GM12875 (cell line): ENCODE measurements around the gene UXT.

Source experiments
- H3K4me3 ChIP-seq: one replicate; pipeline ENCODE4 v1.5.1; 2011; ENCODE audit warnings: low read depth, low read length, control low read depth
- CTCF ChIP-seq: IDR thresholded peaks from 2 replicates; pipeline ENCODE4 v1.5.1; 2011; ENCODE audit warnings: low read depth, mild to moderate bottlenecking, control low read depth, inconsistent platforms, low read length, moderate library complexity, borderline replicate concordance; ENCODE audit not compliant: insufficient read depth

Gene UXT

GRCh38 chrX:47628982-47629381 lies 30.0 kb downstream of the UXT start:
- peak; percentile 29; the same call in 1 of the 2 replicates for TF ChIP-seq CTCF
- peak overlapping the region; percentile 44 for H3K4me3 ChIP-seq

GRCh38 chrX:47625365-47625764 lies 33.6 kb downstream of the UXT start:
- no peak for TF ChIP-seq CTCF
- H3K4me3 ChIP-seq = no peak overlapping the region

GRCh38 chrX:47623540-47624027 lies 35.4 kb downstream of the UXT start:
- no peak overlapping the region for H3K4me3 ChIP-seq
- no peak for TF ChIP-seq CTCF

GRCh38 chrX:47621851-47622250 lies 37.1 kb downstream of the UXT start:
- no peak overlapping the region for H3K4me3 ChIP-seq
- no peak for TF ChIP-seq CTCF

- TF ChIP-seq CTCF = no peak
- H3K4me3 ChIP-seq = no peak overlapping the region
Measured at GRCh38 chrX:47620303-47620685, 38.7 kb downstream of the UXT start.

GRCh38 chrX:47619486-47620302 lies 39.3 kb downstream of the UXT start, which contains the start of gene SYN1:
SYN1 (minus strand) TSS chrX:47619857; CDS start chrX:47619728, 129 bp downstream.
- H3K4me3 ChIP-seq = peak within 1 kb of the TSS; percentile 15
- peak; percentile 21; the same call in 1 of the 2 replicates for TF ChIP-seq CTCF
